ENCODE measurements around the gene CAMK1D.
"Not testable (repeated sequence)": the region's sequence is repeated elsewhere in the genome, so short reads cannot be mapped to it uniquely, and the experiment has no call there.

- TF ChIP-seq EZH2 (IDR thresholded peaks at IDR 0.05; ENCODE audit: borderline replicate concordance); CTCF (IDR thresholded peaks at IDR 0.05; ENCODE audit: poor library complexity): not testable (repeated sequence)
These were observed 363.6 kb downstream of the CAMK1D start for GRCh38 chr10:12712984-12713316.

Data from hepatocyte (in vitro differentiated cells).